Mammary epithelial cell (primary cell): ENCODE data around the gene MYO16.

ENCODE experiments used
- EZH2 ChIP-seq: IDR thresholded peaks from 2 replicates; pipeline ENCODE4 v1.6.1; 2012; ENCODE audit warnings: low read length, inconsistent platforms, borderline replicate concordance
- TF ChIP-seq, protein P1 (sequence below), 2 donors: IDR thresholded peaks in 1 of 2; conservative IDR thresholded peaks in 1 of 2; 2 replicates each; pipeline ENCODE4 v1.5.1; 2011 to 2012; ENCODE audit warnings: inconsistent platforms in 2 of 2, low read length in 2 of 2, mild to moderate bottlenecking in 2 of 2, control low read depth in 1 of 2, low read depth in 1 of 2; ENCODE audit not compliant: insufficient read depth in 1 of 2; ENCODE audit errors: extremely low read depth in 1 of 2

GRCh38 chr13:109090796-109091195 lies 461.4 kb downstream of the MYO16 start:
- TF ChIP-seq, protein P1, sequence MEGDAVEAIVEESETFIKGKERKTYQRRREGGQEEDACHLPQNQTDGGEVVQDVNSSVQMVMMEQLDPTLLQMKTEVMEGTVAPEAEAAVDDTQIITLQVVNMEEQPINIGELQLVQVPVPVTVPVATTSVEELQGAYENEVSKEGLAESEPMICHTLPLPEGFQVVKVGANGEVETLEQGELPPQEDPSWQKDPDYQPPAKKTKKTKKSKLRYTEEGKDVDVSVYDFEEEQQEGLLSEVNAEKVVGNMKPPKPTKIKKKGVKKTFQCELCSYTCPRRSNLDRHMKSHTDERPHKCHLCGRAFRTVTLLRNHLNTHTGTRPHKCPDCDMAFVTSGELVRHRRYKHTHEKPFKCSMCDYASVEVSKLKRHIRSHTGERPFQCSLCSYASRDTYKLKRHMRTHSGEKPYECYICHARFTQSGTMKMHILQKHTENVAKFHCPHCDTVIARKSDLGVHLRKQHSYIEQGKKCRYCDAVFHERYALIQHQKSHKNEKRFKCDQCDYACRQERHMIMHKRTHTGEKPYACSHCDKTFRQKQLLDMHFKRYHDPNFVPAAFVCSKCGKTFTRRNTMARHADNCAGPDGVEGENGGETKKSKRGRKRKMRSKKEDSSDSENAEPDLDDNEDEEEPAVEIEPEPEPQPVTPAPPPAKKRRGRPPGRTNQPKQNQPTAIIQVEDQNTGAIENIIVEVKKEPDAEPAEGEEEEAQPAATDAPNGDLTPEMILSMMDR (conservative IDR thresholded peaks at IDR 0.05 in 1 of 2, IDR thresholded peaks at IDR 0.05 in 1 of 2; ENCODE audit: extremely low read depth in 1 of 2, insufficient read depth in 1 of 2, low read depth in 1 of 2, low read length in 2 of 2): no peak
- no peak for TF ChIP-seq EZH2
